ENCODE data around the gene SUPT5H.

DNA sequence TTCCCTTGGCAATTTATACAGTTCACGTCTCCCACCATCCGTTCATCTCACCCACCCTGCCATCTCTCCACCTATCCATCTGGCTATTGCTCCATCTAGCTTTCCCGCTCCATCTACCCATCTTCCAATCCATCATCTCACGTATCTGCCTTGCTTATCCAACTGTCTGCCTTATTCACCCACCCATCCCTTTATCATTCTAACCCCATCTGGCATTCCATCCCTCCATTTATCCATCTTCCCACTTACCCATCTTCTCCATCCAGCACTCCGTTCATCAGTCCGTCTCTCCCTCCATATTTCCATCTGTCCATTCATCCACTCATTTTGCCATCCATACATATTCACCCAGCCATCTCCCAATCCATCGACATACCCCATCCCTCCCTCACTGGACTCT is 19.6 kb upstream of the SUPT5H start:
- TF ChIP-seq CTCF (IDR thresholded peaks at IDR 0.05; ENCODE audit: borderline replicate concordance, extremely low read depth, low read length, poor library complexity, severe bottlenecking): no peak
- no peak for TF ChIP-seq EZH2 (IDR thresholded peaks at IDR 0.05; ENCODE audit: borderline replicate concordance, low read depth, low read length, severe bottlenecking)
